Esophagus muscularis mucosa (tissue), 4 donors: ENCODE results near the gene AK8.

ENCODE experiments used
- EP300 ChIP-seq: sonication (generic); formaldehyde crosslinking; IDR thresholded peaks from one replicate; pipeline ENCODE4 v1.6.1; 2017; ENCODE audit warnings: antibody characterized with exemption
- POLR2A ChIP-seq: fragments of 450-650 bp; IDR thresholded peaks from one replicate; pipeline ENCODE4 v1.6.1; 2017; ENCODE audit warnings: antibody characterized with exemption, moderate library complexity, mild to moderate bottlenecking, low read depth
- POLR2AphosphoS5 ChIP-seq, 2 donors: sonication (generic); formaldehyde crosslinking; IDR thresholded peaks; one replicate each; pipeline ENCODE4 v1.6.1; 2017; ENCODE audit warnings: antibody characterized with exemption in 2 of 2
- TF ChIP-seq, protein P1 (sequence below), 3 experiments: fragments of 200-600 bp in 2 of 3; fragments of 450-650 bp in 1 of 3; sonication (generic) in 2 of 3; IDR thresholded peaks; one replicate each; pipeline ENCODE4 v1.5.1; 2017 to 2019; ENCODE audit warnings: antibody characterized with exemption in 3 of 3, mild to moderate bottlenecking in 2 of 3, moderate library complexity in 1 of 3

DNA sequence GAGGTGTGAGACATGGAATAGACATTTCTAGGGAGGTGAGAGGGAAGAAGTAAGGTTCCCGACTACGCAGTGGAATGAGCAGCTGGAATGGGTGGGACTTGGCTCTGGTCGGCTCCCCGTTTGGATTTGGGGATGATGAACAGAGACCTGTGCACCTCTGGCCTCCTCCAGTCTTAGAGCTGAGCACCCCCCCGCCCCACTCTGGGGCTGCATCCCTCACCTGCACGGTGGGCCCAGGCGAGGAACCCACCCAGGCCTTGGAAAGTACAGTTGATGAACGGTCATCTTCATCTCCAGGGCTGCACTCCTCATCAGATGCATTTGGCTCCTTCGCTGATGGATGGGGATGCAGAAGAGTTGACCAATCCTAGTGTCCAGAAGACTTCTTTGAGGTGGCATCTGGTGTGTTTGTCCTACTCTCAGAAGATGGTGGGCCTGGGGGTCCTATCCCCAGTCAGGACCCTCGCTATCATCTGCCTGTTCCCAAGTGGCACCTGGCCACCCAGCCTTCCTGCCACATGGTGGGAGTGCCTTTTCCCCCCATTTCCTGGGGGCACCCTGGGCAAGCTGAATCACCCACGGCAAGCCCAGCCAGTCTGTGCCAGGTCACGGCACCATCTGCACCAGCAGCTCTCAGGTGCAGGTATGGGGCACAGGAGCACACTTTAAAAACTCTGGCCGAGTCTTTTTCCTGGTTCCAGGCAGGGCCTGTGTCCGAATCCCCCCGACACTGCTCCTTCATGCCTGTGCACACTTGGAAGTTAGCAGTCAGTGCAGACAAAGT lies 137.4 kb downstream of the AK8 start:
- TF ChIP-seq POLR2A (no peak), POLR2AphosphoS5 (IDR thresholded peaks at IDR 0.05) (no peak), EP300 (no peak)
- TF ChIP-seq, protein P1, sequence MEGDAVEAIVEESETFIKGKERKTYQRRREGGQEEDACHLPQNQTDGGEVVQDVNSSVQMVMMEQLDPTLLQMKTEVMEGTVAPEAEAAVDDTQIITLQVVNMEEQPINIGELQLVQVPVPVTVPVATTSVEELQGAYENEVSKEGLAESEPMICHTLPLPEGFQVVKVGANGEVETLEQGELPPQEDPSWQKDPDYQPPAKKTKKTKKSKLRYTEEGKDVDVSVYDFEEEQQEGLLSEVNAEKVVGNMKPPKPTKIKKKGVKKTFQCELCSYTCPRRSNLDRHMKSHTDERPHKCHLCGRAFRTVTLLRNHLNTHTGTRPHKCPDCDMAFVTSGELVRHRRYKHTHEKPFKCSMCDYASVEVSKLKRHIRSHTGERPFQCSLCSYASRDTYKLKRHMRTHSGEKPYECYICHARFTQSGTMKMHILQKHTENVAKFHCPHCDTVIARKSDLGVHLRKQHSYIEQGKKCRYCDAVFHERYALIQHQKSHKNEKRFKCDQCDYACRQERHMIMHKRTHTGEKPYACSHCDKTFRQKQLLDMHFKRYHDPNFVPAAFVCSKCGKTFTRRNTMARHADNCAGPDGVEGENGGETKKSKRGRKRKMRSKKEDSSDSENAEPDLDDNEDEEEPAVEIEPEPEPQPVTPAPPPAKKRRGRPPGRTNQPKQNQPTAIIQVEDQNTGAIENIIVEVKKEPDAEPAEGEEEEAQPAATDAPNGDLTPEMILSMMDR (IDR thresholded peaks at IDR 0.05): no peak
